Suprapubic skin (tissue), 4 donors: ENCODE data around the gene GRAMD4.

Experiments used
- CTCF ChIP-seq, 2 donors: fragments of 200-600 bp in 1 of 2; fragments of 450-650 bp in 1 of 2; sonication (generic) in 1 of 2; IDR thresholded peaks; one replicate each; pipeline ENCODE4 v1.5.1; 2016 to 2019; ENCODE audit warnings: antibody characterized with exemption in 2 of 2, mild to moderate bottlenecking in 1 of 2, moderate library complexity in 1 of 2
- EP300 ChIP-seq: sonication (generic); formaldehyde crosslinking; IDR thresholded peaks from one replicate; pipeline ENCODE4 v1.6.1; 2017; ENCODE audit warnings: antibody characterized with exemption
- POLR2A ChIP-seq, 2 donors: fragments of 450-650 bp; IDR thresholded peaks; one replicate each; pipeline ENCODE4 v1.6.1; 2017; ENCODE audit warnings: antibody characterized with exemption in 2 of 2, mild to moderate bottlenecking in 2 of 2, moderate library complexity in 2 of 2
- POLR2AphosphoS5 ChIP-seq, 3 donors: sonication (generic); formaldehyde crosslinking; IDR thresholded peaks; one replicate each; pipeline ENCODE4 v1.6.1; 2017; ENCODE audit warnings: antibody characterized with exemption in 3 of 3

- TF ChIP-seq CTCF (IDR thresholded peaks at IDR 0.05) (no peak), POLR2A (IDR thresholded peaks at IDR 0.05) (no peak), POLR2AphosphoS5 (IDR thresholded peaks at IDR 0.05) (no peak), EP300 (no peak)
These were observed 41.2 kb upstream of the GRAMD4 start for GRCh38 chr22:46578824-46579561.
